ENCODE measurements around the gene EVX2.

DNA sequence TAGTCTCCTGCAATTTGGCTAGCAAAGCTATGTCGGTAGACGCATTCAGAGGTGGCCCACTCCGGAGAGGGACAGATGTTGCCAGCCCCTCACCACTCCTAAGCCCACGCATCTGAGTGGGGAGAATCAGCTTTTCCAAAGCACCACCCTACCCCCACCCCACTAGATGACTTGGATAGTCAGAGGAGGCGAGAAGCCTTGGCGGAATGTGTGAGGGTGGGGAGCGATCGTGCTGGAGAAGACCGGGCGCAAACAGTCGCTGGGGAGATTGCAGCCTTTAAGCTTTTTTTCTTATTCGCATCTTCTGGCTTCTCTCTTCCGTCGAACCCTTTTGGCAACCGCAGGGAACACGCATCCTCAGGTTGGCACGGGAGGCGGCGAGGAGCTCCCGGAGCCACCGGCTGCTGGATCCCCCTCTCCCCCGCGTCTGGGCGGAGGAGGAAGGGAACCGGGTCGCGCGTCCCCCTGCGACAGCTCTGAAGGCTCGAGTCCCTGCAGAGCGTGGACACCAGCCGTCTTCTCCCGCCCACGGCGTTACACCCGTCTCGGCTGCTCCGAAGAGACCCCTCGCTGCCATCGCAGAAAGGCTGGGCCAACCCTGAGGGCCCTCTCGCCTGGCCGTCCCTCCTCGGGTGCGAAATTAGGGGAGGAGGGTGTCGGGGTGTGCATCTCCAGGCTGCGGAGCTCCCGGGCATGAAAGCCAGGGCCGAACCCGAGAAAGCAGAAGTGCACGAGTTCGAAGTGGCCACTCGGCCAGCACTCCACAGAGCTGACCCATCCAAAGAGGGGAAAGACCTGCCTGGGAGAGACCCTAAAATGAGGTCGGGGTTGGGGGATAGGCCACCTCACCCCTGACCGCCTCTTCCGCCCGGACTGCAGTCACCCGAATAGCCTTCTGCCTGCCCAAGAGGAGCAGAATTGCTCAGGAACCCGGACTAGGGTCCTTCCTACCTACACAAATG, 12.2 kb downstream of the EVX2 start:
- TF ChIP-seq ZNF785 (tag by site-specific recombination; IDR thresholded peaks at IDR 0.05) (no peak), ZNF266 (tag by site-specific recombination; IDR thresholded peaks at IDR 0.05; ENCODE audit: low read depth) (no peak), ZBTB7A (tag by site-specific recombination; IDR thresholded peaks at IDR 0.05; ENCODE audit: low read depth) (no peak), ZBTB8A (tag by site-specific recombination; IDR thresholded peaks at IDR 0.05) (no peak), MZF1 (tag by site-specific recombination; IDR thresholded peaks at IDR 0.05; ENCODE audit: borderline replicate concordance) (no peak), ZNF416 (tag by site-specific recombination; IDR thresholded peaks at IDR 0.05) (no peak), KLF10 (tag by site-specific recombination; IDR thresholded peaks at IDR 0.05) (no peak), ZNF138 (tag by site-specific recombination; IDR thresholded peaks at IDR 0.05; ENCODE audit: borderline replicate concordance) (no peak), ZIC2 (tag by site-specific recombination; IDR thresholded peaks at IDR 0.05) (no peak), ZNF121 (tag by site-specific recombination; IDR thresholded peaks at IDR 0.05) (no peak), YY1 (tag by site-specific recombination; IDR thresholded peaks at IDR 0.05) (no peak), ZNF423 (tag by site-specific recombination; IDR thresholded peaks at IDR 0.05) (no peak)
- TF ChIP-seq, protein P1, sequence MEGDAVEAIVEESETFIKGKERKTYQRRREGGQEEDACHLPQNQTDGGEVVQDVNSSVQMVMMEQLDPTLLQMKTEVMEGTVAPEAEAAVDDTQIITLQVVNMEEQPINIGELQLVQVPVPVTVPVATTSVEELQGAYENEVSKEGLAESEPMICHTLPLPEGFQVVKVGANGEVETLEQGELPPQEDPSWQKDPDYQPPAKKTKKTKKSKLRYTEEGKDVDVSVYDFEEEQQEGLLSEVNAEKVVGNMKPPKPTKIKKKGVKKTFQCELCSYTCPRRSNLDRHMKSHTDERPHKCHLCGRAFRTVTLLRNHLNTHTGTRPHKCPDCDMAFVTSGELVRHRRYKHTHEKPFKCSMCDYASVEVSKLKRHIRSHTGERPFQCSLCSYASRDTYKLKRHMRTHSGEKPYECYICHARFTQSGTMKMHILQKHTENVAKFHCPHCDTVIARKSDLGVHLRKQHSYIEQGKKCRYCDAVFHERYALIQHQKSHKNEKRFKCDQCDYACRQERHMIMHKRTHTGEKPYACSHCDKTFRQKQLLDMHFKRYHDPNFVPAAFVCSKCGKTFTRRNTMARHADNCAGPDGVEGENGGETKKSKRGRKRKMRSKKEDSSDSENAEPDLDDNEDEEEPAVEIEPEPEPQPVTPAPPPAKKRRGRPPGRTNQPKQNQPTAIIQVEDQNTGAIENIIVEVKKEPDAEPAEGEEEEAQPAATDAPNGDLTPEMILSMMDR (tag by site-specific recombination; IDR thresholded peaks at IDR 0.05), result no peak
- TF ChIP-seq, protein P2, sequence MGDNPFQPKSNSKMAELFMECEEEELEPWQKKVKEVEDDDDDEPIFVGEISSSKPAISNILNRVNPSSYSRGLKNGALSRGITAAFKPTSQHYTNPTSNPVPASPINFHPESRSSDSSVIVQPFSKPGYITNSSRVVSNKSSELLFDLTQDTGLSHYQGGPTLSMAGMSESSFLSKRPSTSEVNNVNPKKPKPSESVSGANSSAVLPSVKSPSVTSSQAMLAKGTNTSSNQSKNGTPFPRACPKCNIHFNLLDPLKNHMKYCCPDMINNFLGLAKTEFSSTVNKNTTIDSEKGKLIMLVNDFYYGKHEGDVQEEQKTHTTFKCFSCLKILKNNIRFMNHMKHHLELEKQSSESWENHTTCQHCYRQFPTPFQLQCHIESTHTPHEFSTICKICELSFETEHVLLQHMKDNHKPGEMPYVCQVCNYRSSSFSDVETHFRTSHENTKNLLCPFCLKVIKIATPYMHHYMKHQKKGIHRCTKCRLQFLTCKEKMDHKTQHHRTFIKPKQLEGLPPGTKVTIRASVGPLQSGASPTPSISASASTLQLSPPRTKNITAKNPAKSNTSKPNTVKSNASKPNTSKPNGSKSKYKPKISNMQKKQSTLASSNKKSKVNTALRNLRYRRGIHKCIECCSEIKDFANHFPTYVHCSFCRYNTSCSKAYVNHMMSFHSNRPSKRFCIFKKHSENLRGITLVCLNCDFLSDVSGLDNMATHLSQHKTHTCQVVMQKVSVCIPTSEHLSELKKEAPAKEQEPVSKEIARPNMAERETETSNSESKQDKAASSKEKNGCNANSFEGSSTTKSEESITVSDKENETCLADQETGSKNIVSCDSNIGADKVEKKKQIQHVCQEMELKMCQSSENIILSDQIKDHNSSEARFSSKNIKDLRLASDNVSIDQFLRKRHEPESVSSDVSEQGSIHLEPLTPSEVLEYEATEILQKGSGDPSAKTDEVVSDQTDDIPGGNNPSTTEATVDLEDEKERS (tag by site-specific recombination; IDR thresholded peaks at IDR 0.05), result no peak
